Measurements from ENCODE around the gene TTC17.

The TTC17 gene

GRCh38 chr11:43532041-43532440 is 173.3 kb downstream of the TTC17 start:
- DNase-seq (ENCODE audit: low spot score) = no peak

- no peak for DNase-seq (ENCODE audit: low spot score)
Observed at GRCh38 chr11:43537833-43538615, 179.3 kb downstream of the TTC17 start.

GRCh38 chr11:43541993-43542392 is 183.3 kb downstream of the TTC17 start:
- DNase-seq (ENCODE audit: low spot score) = no peak

- no peak for DNase-seq (ENCODE audit: low spot score)
Observed at GRCh38 chr11:43542750-43543712, 184.3 kb downstream of the TTC17 start.

Data from AG08395 (cell line).